ENCODE data around the gene TOR2A. TPM values are rescaled to one million over a fixed set of nuclear protein-coding genes. Genes with fewer than 3 reads are reported as not detected.

The TOR2A gene
- total and polyA plus RNA-seq, 2 donors (not counting 3 experiments of a cell fraction or from before 2014, with no cell fraction given), result 19.3 to 23.9 TPM

GRCh38 chr9:127682351-127683136 is 52.5 kb downstream of the TOR2A start:
- Histone ChIP-seq H2AFZ (ENCODE audit: low read depth, low read length) (no peak overlapping the region), H4K20me1 (replicated peaks; ENCODE audit: control insufficient read depth, extremely low read depth, insufficient read depth, low read length) (no peaks in the 10 kb centered on the region), H3K4me1 (ENCODE audit: control insufficient read depth, extremely low read depth, insufficient read depth, low read length) (no peaks in the 10 kb centered on the region), H3K9me1 (replicated peaks; ENCODE audit: control insufficient read depth, extremely low read depth, insufficient read depth, low read length) (no peaks in the 10 kb centered on the region), H3K9ac (replicated peaks; ENCODE audit: extremely low read depth, insufficient read depth, low read length) (no peak overlapping the region), H3K27me3 (ENCODE audit: control insufficient read depth in 2 of 2, insufficient read depth in 2 of 2, low read length in 2 of 2) (no peaks in the 10 kb centered on the region), H3K4me2 (ENCODE audit: insufficient read depth, low read length) (no peak overlapping the region), H3K27ac (ENCODE audit: insufficient read depth, low read depth, low read length) (no peak overlapping the region), H3K4me3 (replicated peaks in 1 of 3; ENCODE audit: insufficient read depth in 1 of 3, low read depth in 1 of 3, low read length in 3 of 3) (no peak overlapping the region), H3K36me3 (ENCODE audit: control insufficient read depth in 2 of 2, extremely low read depth in 1 of 2, insufficient read depth in 2 of 2, low read length in 2 of 2) (peaks cover 0 to 48% of the 10 kb centered on the region in 2 experiments), H3K9me3 (replicated peaks; ENCODE audit: control insufficient read depth, insufficient read depth, low read length) (no peaks in the 10 kb centered on the region), H3K79me2 (ENCODE audit: control insufficient read depth, insufficient read depth, low read length) (no peaks in the 10 kb centered on the region)
- no TSS peak for BruUV-seq (replicated peaks)
- ChIA-PET CTCF (interaction anchor here (1.3 to 1.9 kb wide), 3 partner anchors 37 to 71 kb away, joined by 3 to 6 read pairs (median 5); partner anchors contain the start of genes STXBP1 and TOR2A), POLR2A (no interaction called here)
- FAIRE-seq (no peak), DNase-seq (ENCODE audit: low read depth, low spot score) (no peak)
- dilution Hi-C loops (cut with MboI; ENCODE audit: extremely low pct_ligation_motif_present, low sequenced_read_pairs), result no loop called here
- intact Hi-C loops (cut with micrococcal nuclease), result no loop called here
- TF ChIP-seq FOS (IDR thresholded peaks at IDR 0.05; ENCODE audit: borderline replicate concordance, insufficient read depth, low read length) (no peak), POLR2A (IDR thresholded peaks at IDR 0.05; ENCODE audit: low read depth, low read length) (no peak), CTCF (IDR thresholded peaks at IDR 0.05; ENCODE audit: extremely low read depth in 1 of 2, insufficient read depth in 1 of 2, low read depth in 1 of 2, low read length in 2 of 2) (no peak)

Other genes with a start within 250 kb of the TOR2A start
- gene STXBP1, start 123.0 kb downstream of the TOR2A start, total RNA-seq, result 50.5 and 51.3 TPM in 2 replicates
- 12.7 and 18.8 TPM in 2 replicates for gene STXBP1, start 123.0 kb downstream of the TOR2A start, polyA plus RNA-seq
- not detected in 2 replicates for gene CFAP157, start 28.3 kb downstream of the TOR2A start, total RNA-seq
- 0.03 TPM in 1 of 2 replicates, not detected in the other for gene CFAP157, start 28.3 kb downstream of the TOR2A start, polyA plus RNA-seq
- 19.6 and 25.1 TPM in 2 replicates for gene PTRH1, start 19.6 kb downstream of the TOR2A start, total RNA-seq
- gene PTRH1, start 19.6 kb downstream of the TOR2A start, polyA plus RNA-seq, result 52.2 and 73.6 TPM in 2 replicates
- gene TTC16, start 19.2 kb downstream of the TOR2A start, total RNA-seq, result not detected in 2 replicates
- gene TTC16, start 19.2 kb downstream of the TOR2A start, polyA plus RNA-seq, result not detected in 2 replicates
- gene SH2D3C, start 43.4 kb upstream of the TOR2A start, total RNA-seq, result 95.0 and 102 TPM in 2 replicates
- 173 and 218 TPM in 2 replicates for gene SH2D3C, start 43.4 kb upstream of the TOR2A start, polyA plus RNA-seq
- 124 and 128 TPM in 2 replicates for gene CDK9, start 50.7 kb upstream of the TOR2A start, total RNA-seq
- gene CDK9, start 50.7 kb upstream of the TOR2A start, polyA plus RNA-seq, result 92.2 and 99.0 TPM in 2 replicates
- gene FPGS, start 67.6 kb upstream of the TOR2A start, total RNA-seq, result 90.2 and 90.7 TPM in 2 replicates
- 77.7 and 129 TPM in 2 replicates for gene FPGS, start 67.6 kb upstream of the TOR2A start, polyA plus RNA-seq
- 688 and 728 TPM in 2 replicates for gene ENG, start 119.4 kb upstream of the TOR2A start, total RNA-seq
- gene ENG, start 119.4 kb upstream of the TOR2A start, polyA plus RNA-seq, result 338 and 355 TPM in 2 replicates
- 113 and 115 TPM in 2 replicates for gene AK1, start 142.4 kb upstream of the TOR2A start, total RNA-seq
- gene AK1, start 142.4 kb upstream of the TOR2A start, polyA plus RNA-seq, result 148 and 157 TPM in 2 replicates
- gene ST6GALNAC6, start 164.3 kb upstream of the TOR2A start, total RNA-seq, result 43.0 and 43.5 TPM in 2 replicates
- gene ST6GALNAC6, start 164.3 kb upstream of the TOR2A start, polyA plus RNA-seq, result 78.9 and 93.6 TPM in 2 replicates
- 38.1 and 45.9 TPM in 2 replicates for gene ST6GALNAC4, start 181.7 kb upstream of the TOR2A start, total RNA-seq
- gene ST6GALNAC4, start 181.7 kb upstream of the TOR2A start, polyA plus RNA-seq, result 85.3 and 108 TPM in 2 replicates
- gene PIP5KL1, start 195.5 kb upstream of the TOR2A start, total RNA-seq, result 2.9 and 3.8 TPM in 2 replicates
- 1.5 and 2.3 TPM in 2 replicates for gene PIP5KL1, start 195.5 kb upstream of the TOR2A start, polyA plus RNA-seq
- 41.9 and 47.9 TPM in 2 replicates for gene DPM2, start 202.6 kb upstream of the TOR2A start, total RNA-seq
- gene DPM2, start 202.6 kb upstream of the TOR2A start, polyA plus RNA-seq, result 63.9 and 85.0 TPM in 2 replicates
- gene EEIG1, start 245.7 kb upstream of the TOR2A start, total RNA-seq, result 16.4 and 19.0 TPM in 2 replicates
- 8.4 and 13.5 TPM in 2 replicates for gene EEIG1, start 245.7 kb upstream of the TOR2A start, polyA plus RNA-seq

All from endothelial cell of umbilical vein (primary cell).